ENCODE results near the gene C2orf49.

DNA sequence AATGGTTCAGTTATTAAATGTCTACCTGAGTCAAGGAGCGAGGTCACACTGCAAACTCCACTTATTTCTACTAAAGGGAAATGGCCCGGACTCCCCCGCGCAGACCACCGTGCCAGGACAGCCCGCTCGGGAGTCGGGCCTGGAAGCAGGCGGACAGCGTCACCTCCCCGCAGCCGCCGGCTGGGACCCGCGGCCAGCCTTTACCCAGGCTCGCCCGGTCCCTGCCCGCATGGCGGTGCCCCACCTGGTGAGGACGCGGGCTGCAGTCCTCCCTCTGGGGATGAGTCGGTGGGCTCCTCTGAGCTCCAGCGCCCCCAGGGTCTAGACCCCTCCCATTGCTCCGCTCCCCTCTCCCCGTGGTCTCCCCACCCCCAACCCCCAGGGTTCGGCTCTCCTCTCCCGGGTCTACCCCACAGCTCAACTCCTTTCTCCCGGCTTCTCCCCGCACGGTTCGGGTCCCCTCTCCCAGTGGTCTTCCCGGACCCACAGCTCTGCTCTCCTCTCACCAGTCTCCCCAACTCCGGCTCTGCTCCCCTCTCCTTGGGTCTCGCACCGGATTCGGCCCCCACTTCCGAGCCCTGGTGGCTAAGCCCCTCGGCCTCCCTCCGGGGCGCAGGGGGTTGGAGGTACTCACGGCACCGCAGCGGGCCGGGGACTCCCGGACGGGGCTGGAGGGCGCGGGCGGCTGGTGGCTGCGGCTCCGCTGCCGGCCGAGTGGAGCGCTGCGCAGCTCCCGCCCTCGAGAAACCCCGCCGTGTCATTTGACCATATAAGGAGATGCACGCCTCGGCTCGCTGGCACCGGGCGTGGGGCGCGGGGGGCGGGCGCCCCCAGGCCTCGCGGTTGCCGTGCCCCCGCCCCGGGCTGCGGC lies 61.2 kb downstream of the C2orf49 start, which contains the start of gene FHL2:
- TF ChIP-seq, protein P1, sequence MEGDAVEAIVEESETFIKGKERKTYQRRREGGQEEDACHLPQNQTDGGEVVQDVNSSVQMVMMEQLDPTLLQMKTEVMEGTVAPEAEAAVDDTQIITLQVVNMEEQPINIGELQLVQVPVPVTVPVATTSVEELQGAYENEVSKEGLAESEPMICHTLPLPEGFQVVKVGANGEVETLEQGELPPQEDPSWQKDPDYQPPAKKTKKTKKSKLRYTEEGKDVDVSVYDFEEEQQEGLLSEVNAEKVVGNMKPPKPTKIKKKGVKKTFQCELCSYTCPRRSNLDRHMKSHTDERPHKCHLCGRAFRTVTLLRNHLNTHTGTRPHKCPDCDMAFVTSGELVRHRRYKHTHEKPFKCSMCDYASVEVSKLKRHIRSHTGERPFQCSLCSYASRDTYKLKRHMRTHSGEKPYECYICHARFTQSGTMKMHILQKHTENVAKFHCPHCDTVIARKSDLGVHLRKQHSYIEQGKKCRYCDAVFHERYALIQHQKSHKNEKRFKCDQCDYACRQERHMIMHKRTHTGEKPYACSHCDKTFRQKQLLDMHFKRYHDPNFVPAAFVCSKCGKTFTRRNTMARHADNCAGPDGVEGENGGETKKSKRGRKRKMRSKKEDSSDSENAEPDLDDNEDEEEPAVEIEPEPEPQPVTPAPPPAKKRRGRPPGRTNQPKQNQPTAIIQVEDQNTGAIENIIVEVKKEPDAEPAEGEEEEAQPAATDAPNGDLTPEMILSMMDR (IDR thresholded peaks at IDR 0.05) = peak; percentile 38 to 70 (median 51)
- peak in 1 of 2 donors; percentile 60 for TF ChIP-seq EP300 (IDR thresholded peaks at IDR 0.05)
